Stomach (tissue), 4 donors: ENCODE measurements around the gene TELO2.

Experiments used
- CTCF ChIP-seq, 7 experiments: fragments of 450-650 bp in 4 of 7; fragments of 200-600 bp in 3 of 7; sonication (generic) in 3 of 7; IDR thresholded peaks; one replicate each; pipeline ENCODE4 v1.5.1; 2016 to 2019; ENCODE audit warnings: antibody characterized with exemption in 7 of 7, control low read depth in 2 of 7, mild to moderate bottlenecking in 1 of 7
- EP300 ChIP-seq: sonication (generic); formaldehyde crosslinking; IDR thresholded peaks from one replicate; pipeline ENCODE4 v1.6.1; 2017; ENCODE audit warnings: antibody characterized with exemption

- no peak for TF ChIP-seq EP300
- no peak for TF ChIP-seq CTCF (IDR thresholded peaks at IDR 0.05)
These were observed 24.7 kb upstream of the TELO2 start for GRCh38 chr16:1468426-1468810.
